NCI-H345 treated with DMSO at 0.1 percent for 48 hours (cell line): ENCODE measurements around the gene MUC7.

Experiments
- DNase-seq: peaks from one replicate; lab custom pipeline; 2025; ENCODE audit not compliant: unreplicated experiment; lab: John Stamatoyannopoulos, UW

MUC7 gene

DNA sequence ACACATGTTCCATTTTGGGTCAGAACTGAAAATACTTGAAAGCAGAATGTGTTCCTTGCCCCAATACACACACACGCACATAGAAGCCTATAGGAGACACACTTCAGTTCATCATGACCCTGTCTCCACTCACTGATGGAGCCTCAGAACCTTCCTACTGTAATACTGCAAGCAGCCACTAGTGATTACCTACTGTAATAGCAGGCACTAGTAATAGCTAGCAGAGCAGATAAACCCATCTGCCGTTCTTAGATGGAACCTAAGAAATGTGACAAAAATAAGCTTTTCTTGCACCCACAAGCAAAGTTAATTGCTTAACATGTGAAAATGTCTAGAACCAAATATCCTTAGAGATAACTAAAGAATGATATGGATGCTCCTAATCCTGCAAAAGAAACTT is 60.0 kb downstream of the MUC7 start:
- no peak for DNase-seq
